Measurements from ENCODE around the gene THRB.

DNA sequence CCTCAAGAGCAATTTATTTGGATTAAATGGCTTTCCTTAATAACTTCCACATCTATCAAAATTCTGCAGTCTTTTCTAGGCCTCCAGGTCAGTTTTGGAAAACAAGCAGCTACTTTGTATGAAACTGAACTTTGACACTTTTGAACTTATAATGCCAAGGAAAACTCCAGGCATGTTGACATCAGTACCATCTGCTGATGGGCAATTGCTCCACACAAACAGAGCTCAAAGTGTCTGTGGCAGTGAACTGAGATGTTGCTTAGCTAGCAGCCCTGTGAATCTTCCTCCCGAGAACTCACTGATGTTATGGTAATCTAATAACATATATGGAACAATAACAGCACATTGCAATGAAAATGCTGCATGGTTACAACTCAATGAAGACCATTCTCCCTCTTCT lies 250.2 kb downstream of the THRB start:
- TF ChIP-seq ZNF777 (tag by site-specific recombination; IDR thresholded peaks at IDR 0.05; ENCODE audit: borderline replicate concordance) (no peak), ZFP69B (tag by site-specific recombination; IDR thresholded peaks at IDR 0.05) (no peak), CTCF (tag by site-specific recombination; IDR thresholded peaks at IDR 0.05) (no peak), ZBTB21 (tag by site-specific recombination; IDR thresholded peaks at IDR 0.05) (no peak), ZFP41 (tag by site-specific recombination; IDR thresholded peaks at IDR 0.05; ENCODE audit: borderline replicate concordance) (no peak), ZNF335 (tag by site-specific recombination; conservative IDR thresholded peaks at IDR 0.05) (no peak), ZNF248 (tag by site-specific recombination; IDR thresholded peaks at IDR 0.05) (no peak), PATZ1 (tag by site-specific recombination; IDR thresholded peaks at IDR 0.05) (no peak), ZNF510 (tag by site-specific recombination; IDR thresholded peaks at IDR 0.05; ENCODE audit: insufficient replicate concordance) (no peak), ZNF626 (tag by site-specific recombination; IDR thresholded peaks at IDR 0.05) (no peak), ZBTB11 (tag by site-specific recombination; conservative IDR thresholded peaks at IDR 0.05; ENCODE audit: low read depth) (no peak), ZNF76 (tag by site-specific recombination; IDR thresholded peaks at IDR 0.05; ENCODE audit: borderline replicate concordance, low read depth) (no peak)
- TF ChIP-seq, protein P1, sequence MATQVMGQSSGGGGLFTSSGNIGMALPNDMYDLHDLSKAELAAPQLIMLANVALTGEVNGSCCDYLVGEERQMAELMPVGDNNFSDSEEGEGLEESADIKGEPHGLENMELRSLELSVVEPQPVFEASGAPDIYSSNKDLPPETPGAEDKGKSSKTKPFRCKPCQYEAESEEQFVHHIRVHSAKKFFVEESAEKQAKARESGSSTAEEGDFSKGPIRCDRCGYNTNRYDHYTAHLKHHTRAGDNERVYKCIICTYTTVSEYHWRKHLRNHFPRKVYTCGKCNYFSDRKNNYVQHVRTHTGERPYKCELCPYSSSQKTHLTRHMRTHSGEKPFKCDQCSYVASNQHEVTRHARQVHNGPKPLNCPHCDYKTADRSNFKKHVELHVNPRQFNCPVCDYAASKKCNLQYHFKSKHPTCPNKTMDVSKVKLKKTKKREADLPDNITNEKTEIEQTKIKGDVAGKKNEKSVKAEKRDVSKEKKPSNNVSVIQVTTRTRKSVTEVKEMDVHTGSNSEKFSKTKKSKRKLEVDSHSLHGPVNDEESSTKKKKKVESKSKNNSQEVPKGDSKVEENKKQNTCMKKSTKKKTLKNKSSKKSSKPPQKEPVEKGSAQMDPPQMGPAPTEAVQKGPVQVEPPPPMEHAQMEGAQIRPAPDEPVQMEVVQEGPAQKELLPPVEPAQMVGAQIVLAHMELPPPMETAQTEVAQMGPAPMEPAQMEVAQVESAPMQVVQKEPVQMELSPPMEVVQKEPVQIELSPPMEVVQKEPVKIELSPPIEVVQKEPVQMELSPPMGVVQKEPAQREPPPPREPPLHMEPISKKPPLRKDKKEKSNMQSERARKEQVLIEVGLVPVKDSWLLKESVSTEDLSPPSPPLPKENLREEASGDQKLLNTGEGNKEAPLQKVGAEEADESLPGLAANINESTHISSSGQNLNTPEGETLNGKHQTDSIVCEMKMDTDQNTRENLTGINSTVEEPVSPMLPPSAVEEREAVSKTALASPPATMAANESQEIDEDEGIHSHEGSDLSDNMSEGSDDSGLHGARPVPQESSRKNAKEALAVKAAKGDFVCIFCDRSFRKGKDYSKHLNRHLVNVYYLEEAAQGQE (tag by site-specific recombination; IDR thresholded peaks at IDR 0.05), result no peak
- TF ChIP-seq, protein P2, sequence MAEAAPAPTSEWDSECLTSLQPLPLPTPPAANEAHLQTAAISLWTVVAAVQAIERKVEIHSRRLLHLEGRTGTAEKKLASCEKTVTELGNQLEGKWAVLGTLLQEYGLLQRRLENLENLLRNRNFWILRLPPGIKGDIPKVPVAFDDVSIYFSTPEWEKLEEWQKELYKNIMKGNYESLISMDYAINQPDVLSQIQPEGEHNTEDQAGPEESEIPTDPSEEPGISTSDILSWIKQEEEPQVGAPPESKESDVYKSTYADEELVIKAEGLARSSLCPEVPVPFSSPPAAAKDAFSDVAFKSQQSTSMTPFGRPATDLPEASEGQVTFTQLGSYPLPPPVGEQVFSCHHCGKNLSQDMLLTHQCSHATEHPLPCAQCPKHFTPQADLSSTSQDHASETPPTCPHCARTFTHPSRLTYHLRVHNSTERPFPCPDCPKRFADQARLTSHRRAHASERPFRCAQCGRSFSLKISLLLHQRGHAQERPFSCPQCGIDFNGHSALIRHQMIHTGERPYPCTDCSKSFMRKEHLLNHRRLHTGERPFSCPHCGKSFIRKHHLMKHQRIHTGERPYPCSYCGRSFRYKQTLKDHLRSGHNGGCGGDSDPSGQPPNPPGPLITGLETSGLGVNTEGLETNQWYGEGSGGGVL (tag by site-specific recombination; IDR thresholded peaks at IDR 0.05), result no peak
